MCF 10A (cell line): Measurements from ENCODE around the gene SPSB4. TPM values are rescaled to one million over a fixed set of nuclear protein-coding genes. Genes with fewer than 3 reads are reported as not detected.

ENCODE experiments used
- BruUV-seq: library from RNA; stranded (reverse); fragments of 400-500 nt; replicated peaks from 2 replicates; lab custom pipeline; 2021; lab: Mats Ljungman, UMichigan
- CTCF ChIA-PET: fragments of 300-600 bp; sonication (Branson Sonifier 250); formaldehyde crosslinking; extraction: SDS; loops from one replicate; lab custom pipeline; 2021; ENCODE audit warnings: antibody characterized with exemption, inconsistent platforms; lab: Yijun Ruan, JAX
- POLR2A ChIA-PET: fragments of 300-600, 350-650 bp; sonication (Branson Sonifier 250); formaldehyde crosslinking; extraction: SDS; loops from one replicate; lab custom pipeline; 2020; ENCODE audit warnings: antibody characterized with exemption, inconsistent platforms; lab: Yijun Ruan, JAX
- DNase-seq: peaks from one replicate; pipeline ENCODE4 v3.0.0-alpha.2; 2018; ENCODE audit not compliant: unreplicated experiment
- H3K27ac Mint-ChIP-seq: one replicate; pipeline ENCODE4 v1.8.0; 2022; ENCODE audit warnings: mild to moderate bottlenecking, low read depth, mixed read lengths; ENCODE audit not compliant: unreplicated experiment
- H3K27me3 Mint-ChIP-seq: one replicate; pipeline ENCODE4 v1.8.0; 2022; ENCODE audit warnings: mixed read lengths; ENCODE audit not compliant: insufficient read depth, unreplicated experiment
- H3K36me3 Mint-ChIP-seq: one replicate; pipeline ENCODE4 v1.8.0; 2022; ENCODE audit warnings: mild to moderate bottlenecking, moderate library complexity, mixed read lengths; ENCODE audit not compliant: insufficient read depth, unreplicated experiment
- H3K4me1 Mint-ChIP-seq: one replicate; pipeline ENCODE4 v1.8.0; 2022; ENCODE audit warnings: mixed read lengths; ENCODE audit not compliant: insufficient read depth, unreplicated experiment
- H3K4me3 Mint-ChIP-seq: one replicate; pipeline ENCODE4 v1.8.0; 2022; ENCODE audit warnings: mild to moderate bottlenecking, moderate library complexity, mixed read lengths; ENCODE audit not compliant: unreplicated experiment
- H3K9me3 Mint-ChIP-seq: one replicate; pipeline ENCODE4 v1.8.0; 2022; ENCODE audit warnings: mixed read lengths; ENCODE audit not compliant: unreplicated experiment
- CTCF ChIP-seq: fragments of 200-600 bp; IDR thresholded peaks from one replicate; pipeline ENCODE4 v1.8.0; 2022; ENCODE audit warnings: antibody characterized with exemption, mild to moderate bottlenecking; ENCODE audit not compliant: unreplicated experiment
- intact Hi-C: fragments of 100-400 bp; cut with micrococcal nuclease; formaldehyde crosslinking; loops from 2 replicates; pipeline ENCODE4 v1.14.1; 2022
- total RNA-seq: library from RNA; stranded (reverse); gene quantifications from 2 replicates; pipeline ENCODE4 v1.2.3, GENCODE V29; 2022

Gene SPSB4
- total RNA-seq, 1 experiment from 2014 or later, result not detected

- BruUV-seq, result no TSS peak
Observed at GRCh38 chr3:141083226-141083625, 32.1 kb downstream of the SPSB4 start.

GRCh38 chr3:141083836-141084649 is 32.9 kb downstream of the SPSB4 start:
- ChIA-PET CTCF (interaction anchor here (0.7 to 1.4 kb wide), 2 partner anchors 11 to 25 kb away, joined by 3 to 4 read pairs; no protein-coding TSS in a partner anchor), POLR2A (interaction anchor here (0.6 kb wide), 1 partner anchor 10 kb away, joined by 4 read pairs; no protein-coding TSS in a partner anchor)
- BruUV-seq, result no TSS peak
- H3K27ac Mint-ChIP-seq, result no peak overlapping the region
- peaks cover 11% of the 10 kb centered on the region for H3K27me3 Mint-ChIP-seq
- H3K4me3 Mint-ChIP-seq, result no peak overlapping the region
- intact Hi-C loops, result no loop called here
- no peaks in the 10 kb centered on the region for H3K36me3 Mint-ChIP-seq
- no peaks in the 10 kb centered on the region for H3K9me3 Mint-ChIP-seq
- no peaks in the 10 kb centered on the region for H3K4me1 Mint-ChIP-seq
- TF ChIP-seq CTCF, result no peak
- DNase-seq, result no peak

More at GRCh38 chr3:141083226-141083625, 32.1 kb downstream of the SPSB4 start:
- no peak for DNase-seq
- CTCF ChIA-PET, result interaction anchor here (0.6 kb wide), 2 partner anchors 13 to 36 kb away, joined by 3 to 5 read pairs; no protein-coding TSS in a partner anchor
- Mint-ChIP-seq H3K36me3 (no peaks in the 10 kb centered on the region), H3K4me3 (no peak overlapping the region), H3K27me3 (peaks cover 11% of the 10 kb centered on the region), H3K9me3 (no peaks in the 10 kb centered on the region), H3K27ac (no peak overlapping the region), H3K4me1 (no peaks in the 10 kb centered on the region)
- TF ChIP-seq CTCF, result no peak
- intact Hi-C loops, result no loop called here
- POLR2A ChIA-PET, result no interaction called here

GRCh38 chr3:141085343-141086070 is 34.4 kb downstream of the SPSB4 start:
- TF ChIP-seq CTCF, result no peak
- ChIA-PET POLR2A (no interaction called here), CTCF (interaction anchor here (1.4 kb wide), 1 partner anchor 24 kb away, joined by 4 read pairs; no protein-coding TSS in a partner anchor)
- no peaks in the 10 kb centered on the region for H3K4me1 Mint-ChIP-seq
- no peak for DNase-seq
- no peaks in the 10 kb centered on the region for H3K36me3 Mint-ChIP-seq
- no peaks in the 10 kb centered on the region for H3K9me3 Mint-ChIP-seq
- intact Hi-C loops, result no loop called here
- H3K4me3 Mint-ChIP-seq, result no peak overlapping the region
- BruUV-seq, result no TSS peak
- no peak overlapping the region for H3K27ac Mint-ChIP-seq
- H3K27me3 Mint-ChIP-seq, result peaks cover 14% of the 10 kb centered on the region

GRCh38 chr3:141086188-141086587 is 35.0 kb downstream of the SPSB4 start:
- H3K4me1 Mint-ChIP-seq, result no peaks in the 10 kb centered on the region
- H3K27me3 Mint-ChIP-seq, result peaks cover 21% of the 10 kb centered on the region
- DNase-seq, result no peak
- no peak overlapping the region for H3K4me3 Mint-ChIP-seq
- CTCF ChIA-PET, result interaction anchor here (0.7 kb wide), 1 partner anchor 864 kb away, joined by 4 read pairs; no protein-coding TSS in a partner anchor
- H3K9me3 Mint-ChIP-seq, result no peaks in the 10 kb centered on the region
- intact Hi-C loops, result no loop called here
- POLR2A ChIA-PET, result no interaction called here
- TF ChIP-seq CTCF, result no peak
- BruUV-seq, result no TSS peak
- H3K27ac Mint-ChIP-seq, result no peak overlapping the region
- H3K36me3 Mint-ChIP-seq, result no peaks in the 10 kb centered on the region
